SH-SY5Y (cell line): ENCODE data around the gene EMSY.

Experiments used
- GATA2 ChIP-seq: IDR thresholded peaks from 2 replicates; pipeline ENCODE4 v1.6.1; 2011; ENCODE audit warnings: mild to moderate bottlenecking, low read depth, low read length
- GATA3 ChIP-seq: IDR thresholded peaks from 2 replicates; pipeline ENCODE4 v1.6.1; 2011; ENCODE audit warnings: low read depth, mild to moderate bottlenecking, low read length, moderate library complexity

- TF ChIP-seq GATA2 (no peak), GATA3 (no peak)
Observed at GRCh38 chr11:76600124-76600655, 155.4 kb downstream of the EMSY start.
